A549 (cell line): ENCODE results near the gene DRC7. TPM values are rescaled to one million over a fixed set of nuclear protein-coding genes. Genes with fewer than 3 reads are reported as not detected.

Experiments
- ATAC-seq, 2 experiments: fragments of 200-7000 bp in 1 of 2; fragments of >200 bp in 1 of 2; cut with Nextera tagmentation in 1 of 2; cut with Tn5 transposase in 1 of 2; 3 replicates each; pipeline versions ENCODE4 v1.8.0 to v1.9.1; 2018 to 2020; ENCODE audit warnings: mild to moderate bottlenecking in 1 of 2, moderate library complexity in 1 of 2
- CTCF ChIA-PET: fragments of 300-600 bp; sonication (Branson Sonifier 250); formaldehyde crosslinking; extraction: SDS; loops from one replicate; lab custom pipeline; 2021; ENCODE audit warnings: antibody characterized with exemption, inconsistent platforms; lab: Yijun Ruan, JAX
- POLR2A ChIA-PET: fragments of 350-600 bp; formaldehyde crosslinking; extraction: SDS; loops from one replicate; lab custom pipeline; 2021; ENCODE audit warnings: antibody characterized with exemption, inconsistent platforms; lab: Yijun Ruan, JAX
- DNase-seq, 2 experiments: peaks; one replicate each; pipeline versions ENCODE4 v3.0.0 to v3.0.0-alpha.2; 2011 to 2016; ENCODE audit warnings: low read depth in 1 of 2, low spot score in 1 of 2
- FAIRE-seq: peaks from 2 replicates; lab custom pipeline; 2011; peaks lifted over from hg19 to GRCh38; lab: Jason Lieb, UNC
- H3K27ac ChIP-seq, 2 experiments: fragments of >200 bp; sonication (Bioruptor Twin); formaldehyde crosslinking; 3 replicates each; pipeline ENCODE4 v1.5.1; 2016 to 2017
- H3K4me1 ChIP-seq: fragments of >200 bp; sonication (Bioruptor Twin); formaldehyde crosslinking; 3 replicates; pipeline ENCODE4 v1.6.1; 2016
- H3K4me2 ChIP-seq: fragments of >200 bp; sonication (Bioruptor Twin); formaldehyde crosslinking; 3 replicates; pipeline ENCODE4 v1.6.1; 2016
- H3K4me3 ChIP-seq: fragments of >200 bp; sonication (Bioruptor Twin); formaldehyde crosslinking; 3 replicates; pipeline ENCODE4 v1.5.1; 2016
- H3K9me3 ChIP-seq: fragments of >200 bp; sonication (Bioruptor Twin); formaldehyde crosslinking; 3 replicates; pipeline ENCODE4 v1.6.1; 2016
- ATOH8 ChIP-seq: fragments of 250-450 bp; sonication (Bioruptor Pico); IDR thresholded peaks from 2 replicates; pipeline ENCODE4 v1.5.0; 2020; ENCODE audit warnings: low read depth, mild to moderate bottlenecking, moderate library complexity
- CHD2 ChIP-seq: fragments of 150-350 bp; IDR thresholded peaks from 2 replicates; pipeline ENCODE4 v1.6.1; 2014; ENCODE audit warnings: low read length; ENCODE audit not compliant: partially characterized antibody
- EP300 ChIP-seq, 2 experiments: fragments of >200 bp; sonication (Bioruptor Twin); formaldehyde crosslinking; IDR thresholded peaks; 2 replicates in 1 of 2; 3 replicates in 1 of 2; pipeline ENCODE4 v1.6.1; 2016 to 2017
- ESRRA ChIP-seq: fragments of 150-350 bp; IDR thresholded peaks from 2 replicates; pipeline ENCODE4 v1.6.1; 2014; ENCODE audit warnings: mild to moderate bottlenecking, low read length, borderline replicate concordance
- HEYL ChIP-seq: fragments of 250-450 bp; sonication (Bioruptor Pico); IDR thresholded peaks from 2 replicates; pipeline ENCODE4 v1.8.0; 2021; ENCODE audit warnings: mild to moderate bottlenecking, moderate library complexity
- HOXB13 ChIP-seq: fragments of 250-450 bp; sonication (Bioruptor Pico); IDR thresholded peaks from 2 replicates; pipeline ENCODE4 v1.5.0; 2020; ENCODE audit warnings: low read depth, mild to moderate bottlenecking, moderate library complexity
- KDM1A ChIP-seq: fragments of 200-600 bp; sonication (generic); IDR thresholded peaks from 2 replicates; pipeline ENCODE4 v1.6.1; 2016; ENCODE audit warnings: low read depth, mild to moderate bottlenecking
- PHF8 ChIP-seq: fragments of 200-600 bp; sonication (generic); IDR thresholded peaks from 2 replicates; pipeline ENCODE4 v1.6.1; 2016; ENCODE audit warnings: low read depth, mild to moderate bottlenecking, antibody characterized with exemption, moderate library complexity, borderline replicate concordance
- RAD21 ChIP-seq, 2 experiments: fragments of >200 bp in 1 of 2; sonication (Bioruptor Twin) in 1 of 2; formaldehyde crosslinking in 1 of 2; IDR thresholded peaks in 1 of 2; conservative IDR thresholded peaks in 1 of 2; 2 replicates in 1 of 2; 3 replicates in 1 of 2; pipeline ENCODE4 v1.6.1; 2012 to 2018; ENCODE audit warnings: inconsistent platforms in 1 of 2
- RARB ChIP-seq: fragments of 250-450 bp; sonication (Bioruptor Pico); IDR thresholded peaks from 2 replicates; pipeline ENCODE4 v1.8.0; 2021; ENCODE audit warnings: mild to moderate bottlenecking, moderate library complexity
- SMC3 ChIP-seq: fragments of >200 bp; sonication (Bioruptor Twin); formaldehyde crosslinking; IDR thresholded peaks from 3 replicates; pipeline ENCODE4 v1.6.1; 2018; ENCODE audit warnings: inconsistent platforms
- TFCP2L1 ChIP-seq: fragments of 250-450 bp; sonication (Bioruptor Pico); IDR thresholded peaks from 2 replicates; pipeline ENCODE4 v1.5.0; 2021; ENCODE audit warnings: mild to moderate bottlenecking
- ZC3H11A ChIP-seq: fragments of 450-650 bp; IDR thresholded peaks from 2 replicates; pipeline ENCODE4 v1.6.1; 2014; ENCODE audit warnings: antibody characterized with exemption, mild to moderate bottlenecking
- ZFP36 ChIP-seq: fragments of 450-650 bp; IDR thresholded peaks from 2 replicates; pipeline ENCODE4 v1.6.1; 2014; ENCODE audit warnings: borderline replicate concordance; ENCODE audit not compliant: partially characterized antibody
- ZNF302 ChIP-seq: fragments of 250-450 bp; sonication (Bioruptor Pico); IDR thresholded peaks from 2 replicates; pipeline ENCODE4 v1.9.0; 2021; ENCODE audit warnings: inconsistent platforms, mild to moderate bottlenecking, moderate library complexity
- ZSCAN20 ChIP-seq: fragments of 250-450 bp; sonication (Bioruptor Pico); IDR thresholded peaks from 2 replicates; pipeline ENCODE4 v1.8.0; 2022; ENCODE audit warnings: mild to moderate bottlenecking, moderate library complexity
- WGBS: methylation state at CpG from one replicate; pipeline ENCODE4 v1.1.6; 2017; ENCODE audit errors: missing lambda C conversion rate; 5-methylcytosine and 5-hydroxymethylcytosine counted together
- polyA plus RNA-seq, 4 experiments: library from polyadenylated mRNA; depleted of rRNA in 3 of 4; stranded (reverse); fragments of >200 nt; fragmentation: RNase III in 1 of 4; extraction: RNeasy Plus Mini Kit Qiagen cat#74134 plus additional on column Dnase treatment in 1 of 4; gene quantifications; 2 replicates in 3 of 4; 3 replicates in 1 of 4; pipeline ENCODE4 v1.2.3, GENCODE V29; 2011 to 2017
- TF ChIP-seq, protein P1 (sequence below): fragments of 200-600 bp; sonication (generic); IDR thresholded peaks from 2 replicates; pipeline ENCODE4 v1.6.1; 2016; ENCODE audit warnings: antibody characterized with exemption, mild to moderate bottlenecking, moderate library complexity

DRC7 gene
- polyA plus RNA-seq, 2 of the 4 experiments (the other 2 are of a cell fraction) = 0.10 to 0.28 TPM

DNA sequence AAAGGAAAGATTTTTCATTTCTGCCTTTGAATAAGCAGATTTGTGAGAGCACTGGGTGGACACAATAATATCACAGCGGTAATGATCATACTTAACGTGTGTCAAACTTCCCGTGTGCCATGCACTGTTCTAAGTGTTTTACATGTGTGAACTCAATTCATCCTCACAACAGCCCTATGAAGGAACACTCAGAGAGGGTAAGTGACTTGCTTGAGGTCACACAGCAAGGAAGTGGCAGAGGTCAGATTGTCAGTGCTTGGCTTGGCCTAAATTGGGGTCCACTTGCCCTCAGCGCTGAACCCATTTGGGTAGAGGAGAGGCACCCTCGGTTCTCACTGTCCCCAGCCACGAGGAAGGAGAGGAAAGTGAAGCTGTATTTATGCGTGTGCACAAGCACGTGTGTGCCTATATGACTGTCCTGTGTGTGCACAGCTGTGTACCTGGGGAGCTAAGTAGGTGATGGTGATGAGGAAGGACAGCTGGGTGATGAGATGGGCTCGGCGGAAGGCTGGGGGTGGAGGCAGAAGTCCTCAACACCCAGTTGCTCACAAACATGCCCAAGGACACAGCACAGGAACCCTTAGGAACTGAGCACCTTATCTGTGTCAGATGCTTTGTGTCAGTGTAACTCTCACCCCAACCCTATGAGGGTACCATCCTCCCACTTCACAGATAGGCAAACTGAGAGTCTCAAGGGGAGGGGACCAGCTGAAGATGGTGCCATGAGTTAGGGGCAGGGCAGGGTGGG is 36.3 kb upstream of the DRC7 start:
- FAIRE-seq (no peak), DNase-seq (no peak), ATAC-seq (no peak)
- H3K4me2 ChIP-seq = no peak overlapping the region
- H3K4me1 ChIP-seq = no peaks in the 10 kb centered on the region
- WGBS = 80% methylated on average over 10 of the region's 10 CpGs
- H3K4me3 ChIP-seq = no peak overlapping the region
- TF ChIP-seq KDM1A (0 out of 2 replicates have a peak, but pooled peaks have one; percentile 32), ZFP36 (peak; percentile 62), HOXB13 (CRISPR knock-in tag) (no peak), RARB (CRISPR knock-in tag) (no peak), ESRRA (no peak), HEYL (CRISPR knock-in tag) (no peak), ATOH8 (CRISPR knock-in tag) (no peak), TFCP2L1 (CRISPR knock-in tag) (no peak)
- H3K27ac ChIP-seq = no peak overlapping the region
- CTCF ChIA-PET = interaction anchor here (2.1 to 16.2 kb wide), 2 partner anchors 9 to 70 kb away, joined by 17 to 785 read pairs; no protein-coding TSS in a partner anchor
- no peaks in the 10 kb centered on the region for H3K9me3 ChIP-seq
- POLR2A ChIA-PET = no interaction called here

GRCh38 chr16:57658878-57659674 is 35.5 kb upstream of the DRC7 start:
- DNase-seq (no peak), ATAC-seq (no peak; a peak in 1 of 6 replicates), FAIRE-seq (no peak)
- H3K27ac ChIP-seq = no peak overlapping the region
- no peak overlapping the region for H3K4me2 ChIP-seq
- no peak overlapping the region for H3K4me3 ChIP-seq
- WGBS = 77% methylated on average over 19 of the region's 19 CpGs
- H3K4me1 ChIP-seq = no peaks in the 10 kb centered on the region
- CTCF ChIA-PET = interaction anchor here (2.1 to 16.2 kb wide), 2 partner anchors 10 to 71 kb away, joined by 17 to 785 read pairs; no protein-coding TSS in a partner anchor
- POLR2A ChIA-PET = no interaction called here
- TF ChIP-seq ZFP36 (peak; percentile 43), ZSCAN20 (CRISPR knock-in tag) (no peak), CHD2 (no peak)
- H3K9me3 ChIP-seq = no peaks in the 10 kb centered on the region

DNA sequence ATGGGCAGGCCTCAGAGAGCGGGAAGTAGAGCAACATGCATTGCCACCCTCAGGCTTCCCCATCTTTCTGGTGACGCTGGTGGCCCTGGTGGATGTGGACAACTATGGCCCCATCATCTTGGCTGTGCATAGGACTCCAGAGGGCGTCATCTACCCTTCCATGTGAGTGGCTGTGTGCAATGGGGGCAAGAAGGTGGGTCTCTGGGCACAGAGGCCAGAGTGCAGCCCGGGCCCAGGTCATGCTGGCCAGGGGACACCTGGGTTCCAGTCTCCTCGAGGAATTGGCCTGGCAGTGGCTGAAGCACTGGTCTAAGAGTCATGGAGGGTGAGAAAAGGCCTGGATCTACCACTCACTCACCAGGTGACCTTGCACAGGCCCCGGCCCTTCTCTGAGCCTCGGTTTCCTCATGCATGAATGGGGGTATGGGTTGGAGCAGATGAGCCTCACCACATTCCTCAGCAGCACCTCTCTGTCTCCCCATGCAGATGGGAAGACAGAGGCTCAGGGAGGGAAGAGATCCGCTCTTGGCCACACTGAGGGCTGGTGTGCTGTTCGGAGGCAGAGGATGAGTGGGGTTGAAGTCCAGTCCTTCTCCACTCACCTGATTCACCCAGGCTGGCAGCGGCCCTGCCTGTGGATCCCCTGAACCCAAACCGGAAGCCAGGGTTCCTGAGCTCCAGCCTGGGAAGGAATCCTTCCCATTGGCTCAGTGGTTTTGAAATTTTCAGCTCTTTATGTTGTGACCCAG is 33.7 kb upstream of the DRC7 start:
- H3K9me3 ChIP-seq = no peaks in the 10 kb centered on the region
- TF ChIP-seq RAD21 (conservative IDR thresholded peaks at IDR 0.05 in 1 of 2, IDR thresholded peaks at IDR 0.05 in 1 of 2) = 0 out of 5 replicates have a peak, but pooled peaks of 1 of the 2 experiments have one; percentile 22
- TF ChIP-seq ZC3H11A = no peak
- TF ChIP-seq, all 56 proteins: peak for 1
- ChIA-PET CTCF (interaction anchor here (1.0 to 16.2 kb wide), 5 partner anchors 12 to 81 kb away, joined by 4 to 785 read pairs (median 5); no protein-coding TSS in a partner anchor), POLR2A (no interaction called here)
- no peak overlapping the region for H3K4me3 ChIP-seq
- no peak overlapping the region for H3K27ac ChIP-seq
- no peaks in the 10 kb centered on the region for H3K4me1 ChIP-seq
- WGBS = 88% methylated on average over 8 of the region's 11 CpGs
- FAIRE-seq (no peak), ATAC-seq (no peak), DNase-seq (no peak)
- H3K4me2 ChIP-seq = no peak overlapping the region

DNA sequence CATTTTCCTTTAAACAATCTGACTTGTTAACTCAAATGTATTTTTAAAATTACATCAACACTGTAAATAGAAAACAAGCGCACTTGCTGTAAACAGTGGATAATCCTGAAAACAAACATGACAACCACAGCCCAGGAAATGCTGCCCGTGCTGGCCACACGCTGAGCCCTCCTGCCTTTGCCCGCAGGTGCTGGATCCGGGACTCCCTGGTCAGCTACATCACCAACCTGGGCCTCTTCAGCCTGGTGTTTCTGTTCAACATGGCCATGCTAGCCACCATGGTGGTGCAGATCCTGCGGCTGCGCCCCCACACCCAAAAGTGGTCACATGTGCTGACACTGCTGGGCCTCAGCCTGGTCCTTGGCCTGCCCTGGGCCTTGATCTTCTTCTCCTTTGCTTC is 33.1 kb upstream of the DRC7 start:
- TF ChIP-seq HOXB13 (CRISPR knock-in tag) (no peak), ZNF302 (CRISPR knock-in tag) (no peak), SMC3 (no peak), EP300 (IDR thresholded peaks at IDR 0.05) (no peak), PHF8 (no peak)
- TF ChIP-seq, protein P1, sequence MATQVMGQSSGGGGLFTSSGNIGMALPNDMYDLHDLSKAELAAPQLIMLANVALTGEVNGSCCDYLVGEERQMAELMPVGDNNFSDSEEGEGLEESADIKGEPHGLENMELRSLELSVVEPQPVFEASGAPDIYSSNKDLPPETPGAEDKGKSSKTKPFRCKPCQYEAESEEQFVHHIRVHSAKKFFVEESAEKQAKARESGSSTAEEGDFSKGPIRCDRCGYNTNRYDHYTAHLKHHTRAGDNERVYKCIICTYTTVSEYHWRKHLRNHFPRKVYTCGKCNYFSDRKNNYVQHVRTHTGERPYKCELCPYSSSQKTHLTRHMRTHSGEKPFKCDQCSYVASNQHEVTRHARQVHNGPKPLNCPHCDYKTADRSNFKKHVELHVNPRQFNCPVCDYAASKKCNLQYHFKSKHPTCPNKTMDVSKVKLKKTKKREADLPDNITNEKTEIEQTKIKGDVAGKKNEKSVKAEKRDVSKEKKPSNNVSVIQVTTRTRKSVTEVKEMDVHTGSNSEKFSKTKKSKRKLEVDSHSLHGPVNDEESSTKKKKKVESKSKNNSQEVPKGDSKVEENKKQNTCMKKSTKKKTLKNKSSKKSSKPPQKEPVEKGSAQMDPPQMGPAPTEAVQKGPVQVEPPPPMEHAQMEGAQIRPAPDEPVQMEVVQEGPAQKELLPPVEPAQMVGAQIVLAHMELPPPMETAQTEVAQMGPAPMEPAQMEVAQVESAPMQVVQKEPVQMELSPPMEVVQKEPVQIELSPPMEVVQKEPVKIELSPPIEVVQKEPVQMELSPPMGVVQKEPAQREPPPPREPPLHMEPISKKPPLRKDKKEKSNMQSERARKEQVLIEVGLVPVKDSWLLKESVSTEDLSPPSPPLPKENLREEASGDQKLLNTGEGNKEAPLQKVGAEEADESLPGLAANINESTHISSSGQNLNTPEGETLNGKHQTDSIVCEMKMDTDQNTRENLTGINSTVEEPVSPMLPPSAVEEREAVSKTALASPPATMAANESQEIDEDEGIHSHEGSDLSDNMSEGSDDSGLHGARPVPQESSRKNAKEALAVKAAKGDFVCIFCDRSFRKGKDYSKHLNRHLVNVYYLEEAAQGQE = no peak
- no peak overlapping the region for H3K4me2 ChIP-seq
- WGBS = 92% methylated on average over 7 of the region's 7 CpGs
- no peaks in the 10 kb centered on the region for H3K9me3 ChIP-seq
- POLR2A ChIA-PET = no interaction called here
- DNase-seq = no peak
- ATAC-seq = no peak
- no peak overlapping the region for H3K27ac ChIP-seq
- no peak overlapping the region for H3K4me3 ChIP-seq
- CTCF ChIA-PET = interaction anchor here (0.9 to 6.1 kb wide), 5 partner anchors 12 to 85 kb away, joined by 4 to 42 read pairs (median 4); no protein-coding TSS in a partner anchor
- FAIRE-seq = no peak
- H3K4me1 ChIP-seq = no peaks in the 10 kb centered on the region
